Nephron (organoid): ENCODE results near the gene SNX11.

Experiments
- H3K27ac Mint-ChIP-seq, 3 experiments: 2 replicates each; pipeline ENCODE4 v1.8.0; 2020; ENCODE audit warnings: mixed read lengths in 3 of 3, mild to moderate bottlenecking in 2 of 3, moderate library complexity in 1 of 3
- H3K27me3 Mint-ChIP-seq: 2 replicates; pipeline ENCODE4 v1.8.0; 2021; ENCODE audit warnings: low read depth, mild to moderate bottlenecking, moderate library complexity, mixed read lengths
- H3K36me3 Mint-ChIP-seq: 2 replicates; pipeline ENCODE4 v1.8.0; 2020; ENCODE audit warnings: low read depth, mixed read lengths
- H3K4me1 Mint-ChIP-seq: 2 replicates; pipeline ENCODE4 v1.8.0; 2020; ENCODE audit warnings: mixed read lengths
- H3K4me3 Mint-ChIP-seq, 3 experiments: 2 replicates each; pipeline ENCODE4 v1.8.0; 2020; ENCODE audit warnings: mild to moderate bottlenecking in 3 of 3, mixed read lengths in 3 of 3, moderate library complexity in 2 of 3
- H3K9me3 Mint-ChIP-seq: 2 replicates; pipeline ENCODE4 v1.8.0; 2020; ENCODE audit warnings: mixed read lengths
- CTCF ChIP-seq, 3 experiments: fragments of 200-600 bp; sonication (generic); IDR thresholded peaks; one replicate each; pipeline ENCODE4 v1.5.0; 2021; ENCODE audit warnings: antibody characterized with exemption in 3 of 3; ENCODE audit not compliant: unreplicated experiment in 3 of 3

The SNX11 gene

GRCh38 chr17:48162946-48163506, 55.5 kb downstream of the SNX11 start:
- peak overlapping the region in 1 of 3 experiments; percentile 1 for H3K4me3 Mint-ChIP-seq
- H3K4me1 Mint-ChIP-seq, result peaks cover 31% of the 10 kb centered on the region
- peaks cover 19% of the 10 kb centered on the region for H3K27me3 Mint-ChIP-seq
- no peaks in the 10 kb centered on the region for H3K36me3 Mint-ChIP-seq
- TF ChIP-seq CTCF (IDR thresholded peaks at IDR 0.05; ENCODE audit: unreplicated experiment in 3 of 3), result no peak
- H3K27ac Mint-ChIP-seq, result peak overlapping the region; percentile 77 to 93 (median 90)
- H3K9me3 Mint-ChIP-seq, result no peaks in the 10 kb centered on the region

GRCh38 chr17:48163809-48164208, 56.2 kb downstream of the SNX11 start:
- H3K27ac Mint-ChIP-seq, result peak overlapping the region in 2 of 3 experiments; percentile 77 to 93

GRCh38 chr17:48169926-48170325, 62.4 kb downstream of the SNX11 start:
- Mint-ChIP-seq H3K27me3 (peaks cover 35% of the 10 kb centered on the region), H3K4me1 (peaks cover 3% of the 10 kb centered on the region), H3K27ac (no peak overlapping the region), H3K9me3 (no peaks in the 10 kb centered on the region), H3K36me3 (no peaks in the 10 kb centered on the region), H3K4me3 (no peak overlapping the region)
- no peak for TF ChIP-seq CTCF (IDR thresholded peaks at IDR 0.05; ENCODE audit: unreplicated experiment in 3 of 3)

More at GRCh38 chr17:48163809-48164208, 56.2 kb downstream of the SNX11 start:
- Mint-ChIP-seq H3K36me3 (no peaks in the 10 kb centered on the region), H3K27me3 (peaks cover 21% of the 10 kb centered on the region), H3K9me3 (no peaks in the 10 kb centered on the region), H3K4me3 (no peak overlapping the region), H3K4me1 (peaks cover 31% of the 10 kb centered on the region)
- TF ChIP-seq CTCF (IDR thresholded peaks at IDR 0.05; ENCODE audit: unreplicated experiment in 3 of 3), result peak in 2 of 3 experiments; percentile 11 to 36
